Measurements from ENCODE around the gene SLX4IP. TPM values are rescaled to one million over a fixed set of nuclear protein-coding genes. Genes with fewer than 3 reads are reported as not detected.

The SLX4IP gene
- total RNA-seq, 1 experiment from 2014 or later: 11.1 TPM

- ChIA-PET CTCF (no interaction called here), RAD21 (ENCODE audit: low non-redundant PET in 1 of 2, low total read pairs in 2 of 2, uncharacterized antibody in 2 of 2, unreplicated experiment in 2 of 2) (no interaction called here), POLR2A (no interaction called here)
- H3K4me2 ChIP-seq (ENCODE audit: low read length): peak overlapping the region; percentile 14; the same call in 1 of the 2 replicates
- no peak for TF ChIP-seq REST (IDR thresholded peaks at IDR 0.05; ENCODE audit: low read depth)
- peak; percentile 10; the same call in 1 of the 2 replicates for TF ChIP-seq FOSL1 (IDR thresholded peaks at IDR 0.05; ENCODE audit: low read depth)
- no peak for ATAC-seq
- no peaks in the 10 kb centered on the region for H3K27me3 ChIP-seq (ENCODE audit: insufficient read depth, low read length)
- no peak overlapping the region for H3K9ac ChIP-seq (ENCODE audit: low read length)
- H3K9me3 ChIP-seq (ENCODE audit: control insufficient read depth in 1 of 2, insufficient read depth in 1 of 2, low read depth in 1 of 2, low read length in 2 of 2): no peaks in the 10 kb centered on the region
- no peaks in the 10 kb centered on the region for H3K36me3 ChIP-seq (ENCODE audit: control insufficient read depth in 1 of 2, insufficient read depth in 2 of 2, low read length in 2 of 2)
- no peaks in the 10 kb centered on the region for H3K79me2 ChIP-seq (ENCODE audit: insufficient read depth, low read length)
- no peaks in the 10 kb centered on the region for H4K20me1 ChIP-seq (ENCODE audit: insufficient read depth)
- no peaks in the 10 kb centered on the region for H3K9me2 ChIP-seq (ENCODE audit: insufficient read depth)
- DNase-seq (ENCODE audit: low read depth, low spot score): no peak
- intact Hi-C loops (cut with micrococcal nuclease): no loop called here
- no peak overlapping the region for H3K27ac ChIP-seq (ENCODE audit: low read depth, low read length)
- H2AFZ ChIP-seq (ENCODE audit: low read depth, low read length, poor library complexity, severe bottlenecking): no peak overlapping the region
- peaks cover 44 to 49% of the 10 kb centered on the region in 2 experiments for H3K4me1 ChIP-seq (ENCODE audit: control insufficient read depth in 1 of 2, insufficient read depth in 2 of 2, low read length in 2 of 2)
- no TSS peak for BruUV-seq (replicated peaks)
- no peak overlapping the region for H3K4me3 ChIP-seq (replicated peaks in 1 of 2; ENCODE audit: low read depth in 1 of 2, low read length in 2 of 2)
Observed at GRCh38 chr20:10579942-10580341, 144.8 kb downstream of the SLX4IP start.

GRCh38 chr20:10580700-10581099 is 145.6 kb downstream of the SLX4IP start:
- intact Hi-C loops (cut with micrococcal nuclease): no loop called here
- ATAC-seq: no peak
- Histone ChIP-seq H2AFZ (ENCODE audit: low read depth, low read length, poor library complexity, severe bottlenecking) (no peak overlapping the region), H3K36me3 (ENCODE audit: control insufficient read depth in 1 of 2, insufficient read depth in 2 of 2, low read length in 2 of 2) (no peaks in the 10 kb centered on the region), H3K27me3 (ENCODE audit: insufficient read depth, low read length) (no peaks in the 10 kb centered on the region), H4K20me1 (ENCODE audit: insufficient read depth) (no peaks in the 10 kb centered on the region), H3K9ac (ENCODE audit: low read length) (no peak overlapping the region), H3K4me3 (replicated peaks in 1 of 2; ENCODE audit: low read depth in 1 of 2, low read length in 2 of 2) (no peak overlapping the region), H3K79me2 (ENCODE audit: insufficient read depth, low read length) (no peaks in the 10 kb centered on the region), H3K4me1 (ENCODE audit: control insufficient read depth in 1 of 2, insufficient read depth in 2 of 2, low read length in 2 of 2) (peaks cover 44 to 49% of the 10 kb centered on the region in 2 experiments), H3K9me3 (ENCODE audit: control insufficient read depth in 1 of 2, insufficient read depth in 1 of 2, low read depth in 1 of 2, low read length in 2 of 2) (no peaks in the 10 kb centered on the region), H3K27ac (ENCODE audit: low read depth, low read length) (no peak overlapping the region), H3K4me2 (ENCODE audit: low read length) (no peak overlapping the region), H3K9me2 (ENCODE audit: insufficient read depth) (no peaks in the 10 kb centered on the region)
- ChIA-PET POLR2A (no interaction called here), CTCF (no interaction called here), RAD21 (ENCODE audit: low non-redundant PET in 1 of 2, low total read pairs in 2 of 2, uncharacterized antibody in 2 of 2, unreplicated experiment in 2 of 2) (no interaction called here)
- BruUV-seq (replicated peaks): no TSS peak
- DNase-seq (ENCODE audit: low read depth, low spot score): no peak
- no peak for TF ChIP-seq ZNF274 (IDR thresholded peaks at IDR 0.05; ENCODE audit: low read depth, low read length)
- no peak for TF ChIP-seq JUND (IDR thresholded peaks at IDR 0.05)
- TF ChIP-seq ATF3 (IDR thresholded peaks at IDR 0.05): no peak
- TF ChIP-seq CEBPB (IDR thresholded peaks at IDR 0.05; ENCODE audit: low read depth): no peak
- TF ChIP-seq EZH2 (IDR thresholded peaks at IDR 0.05): no peak
- TF ChIP-seq SIN3A (IDR thresholded peaks at IDR 0.05; ENCODE audit: low read depth): no peak
- TF ChIP-seq ZBTB33 (IDR thresholded peaks at IDR 0.05; ENCODE audit: extremely low read depth, insufficient replicate concordance, low read length): no peak
- no peak for TF ChIP-seq MAX (IDR thresholded peaks at IDR 0.05)
- TF ChIP-seq TCF7L2 (IDR thresholded peaks at IDR 0.05; ENCODE audit: borderline replicate concordance, extremely low read depth, insufficient read depth, insufficient read length): no peak
- TF ChIP-seq FOSL1 (IDR thresholded peaks at IDR 0.05; ENCODE audit: low read depth): no peak
- TF ChIP-seq ELF1 (IDR thresholded peaks at IDR 0.05; ENCODE audit: borderline replicate concordance, low read depth): no peak
- no peak for TF ChIP-seq SP1 (IDR thresholded peaks at IDR 0.05; ENCODE audit: low read depth)

Data from HCT116 (cell line).